Skin epidermis (tissue), 12 donors: Measurements from ENCODE around the gene FSHB.
"Not testable (repeated sequence)": the region's sequence is repeated elsewhere in the genome, so short reads cannot be mapped to it uniquely, and the experiment has no call there.

ENCODE experiments used
- H3K27ac ChIP-seq, 21 experiments: fragments of 200-600 bp; sonication (generic) in 11 of 21; one replicate each; pipeline ENCODE4 v1.5.0; 2020; ENCODE audit warnings: mild to moderate bottlenecking in 3 of 21, inconsistent platforms in 2 of 21, moderate library complexity in 2 of 21
- H3K4me3 ChIP-seq, 7 experiments: fragments of 200-600 bp; sonication (generic) in 2 of 7; one replicate each; pipeline ENCODE4 v1.5.0; 2020; ENCODE audit warnings: inconsistent platforms in 2 of 7, mild to moderate bottlenecking in 2 of 7, moderate library complexity in 1 of 7

The FSHB gene

DNA sequence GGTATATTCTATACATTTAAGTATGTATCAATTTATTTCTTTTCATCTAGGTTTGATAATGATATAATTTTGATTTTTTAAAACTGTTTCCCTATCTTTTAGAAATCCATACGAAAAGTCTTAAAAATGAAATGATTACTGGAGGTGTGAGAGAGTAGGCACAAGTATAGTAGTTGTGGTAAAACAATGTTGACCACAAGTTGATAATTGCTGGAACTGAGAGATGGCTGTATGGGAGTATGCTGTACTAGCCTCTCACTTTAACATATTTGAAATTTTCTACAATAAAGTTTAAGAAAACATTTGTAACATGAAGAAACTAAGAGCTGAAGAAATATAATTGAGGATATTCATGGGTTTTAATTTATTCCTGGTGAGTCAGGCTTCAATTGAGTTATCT lies 30.0 kb downstream of the FSHB start:
- no peak overlapping the region for H3K4me3 ChIP-seq

DNA sequence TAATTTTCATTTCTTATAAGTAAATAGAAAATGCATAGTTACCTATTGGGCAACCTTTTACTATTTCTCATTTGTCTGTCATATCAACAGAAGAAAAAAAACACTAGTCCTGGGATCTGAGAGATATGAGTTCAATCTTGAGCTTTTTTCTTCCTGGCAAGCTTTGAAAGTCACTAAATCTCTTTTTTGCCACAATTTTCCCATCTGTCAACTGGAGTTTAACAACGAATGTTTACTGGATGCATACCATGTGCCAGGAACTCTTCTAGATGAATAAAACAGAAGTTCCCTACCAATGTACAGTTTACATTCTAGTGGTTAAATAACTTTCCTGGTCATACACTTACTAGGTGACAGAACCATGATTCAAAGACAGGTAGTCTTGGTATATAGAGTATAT lies 31.0 kb downstream of the FSHB start:
- Histone ChIP-seq H3K27ac (no peak overlapping the region), H3K4me3 (no peak overlapping the region)

More for the DNA sequence above, 30.0 kb downstream of the FSHB start:
- no peak overlapping the region for H3K27ac ChIP-seq

DNA sequence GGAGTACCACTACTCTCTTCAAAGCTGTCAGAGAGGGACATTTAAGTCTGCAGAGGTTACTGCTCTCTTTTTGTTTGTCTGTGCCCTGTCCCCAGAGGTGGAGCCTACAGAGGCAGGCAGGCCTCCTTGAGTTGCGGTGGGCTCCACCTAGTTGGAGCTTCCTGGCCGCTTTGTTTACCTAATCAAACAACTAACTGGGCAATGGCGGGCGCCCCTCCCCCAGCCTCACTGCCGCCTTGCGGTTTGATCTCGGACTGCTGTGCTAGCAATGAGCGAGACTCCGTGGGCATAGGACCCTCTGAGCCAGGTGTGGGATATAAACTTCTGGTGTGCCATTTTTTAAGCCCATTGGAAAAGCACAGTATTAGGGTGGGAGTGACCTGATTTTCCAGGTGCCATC lies 37.8 kb downstream of the FSHB start:
- H3K4me3 ChIP-seq, H3K27ac ChIP-seq: not testable (repeated sequence)

DNA sequence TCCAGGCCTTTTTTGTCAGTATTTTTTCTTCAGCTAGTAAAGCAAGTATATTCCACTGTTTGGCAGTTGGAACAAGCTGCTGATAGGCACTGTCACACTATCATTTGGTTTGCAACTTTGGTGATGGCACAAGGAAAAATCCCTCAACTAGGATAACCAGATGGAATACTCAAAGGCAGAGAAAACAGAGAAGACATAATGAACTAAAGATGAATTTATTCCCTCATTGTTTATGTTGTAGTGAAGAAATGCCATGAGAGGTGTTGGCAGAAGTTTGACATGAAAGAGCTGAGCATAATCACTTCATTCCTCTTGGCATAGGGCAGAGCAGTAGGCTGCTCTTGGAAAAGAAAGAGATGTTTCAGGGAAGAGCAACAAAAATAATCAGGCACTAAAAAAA lies 39.9 kb downstream of the FSHB start:
- Histone ChIP-seq H3K4me3 (no peak overlapping the region), H3K27ac (no peak overlapping the region)

DNA sequence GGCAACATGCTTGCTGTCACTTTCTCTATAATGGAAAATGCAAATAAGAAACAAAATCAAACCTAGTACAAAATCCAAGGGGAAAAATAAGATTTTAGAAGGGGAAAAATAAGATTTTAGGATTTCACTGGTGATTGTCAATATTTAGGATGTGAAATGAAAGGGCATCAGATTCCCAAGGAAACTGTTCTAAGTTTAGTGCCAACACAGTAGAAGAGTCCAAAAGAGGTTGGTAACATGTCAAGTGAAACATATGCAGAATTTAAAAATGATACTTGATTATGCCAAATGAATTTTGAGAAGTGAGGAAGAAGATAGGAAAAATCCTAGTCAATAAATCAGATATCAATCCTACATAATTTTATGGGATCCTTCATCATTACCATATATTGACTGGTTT lies 46.4 kb downstream of the FSHB start:
- Histone ChIP-seq H3K27ac (no peak overlapping the region), H3K4me3 (no peak overlapping the region)

DNA sequence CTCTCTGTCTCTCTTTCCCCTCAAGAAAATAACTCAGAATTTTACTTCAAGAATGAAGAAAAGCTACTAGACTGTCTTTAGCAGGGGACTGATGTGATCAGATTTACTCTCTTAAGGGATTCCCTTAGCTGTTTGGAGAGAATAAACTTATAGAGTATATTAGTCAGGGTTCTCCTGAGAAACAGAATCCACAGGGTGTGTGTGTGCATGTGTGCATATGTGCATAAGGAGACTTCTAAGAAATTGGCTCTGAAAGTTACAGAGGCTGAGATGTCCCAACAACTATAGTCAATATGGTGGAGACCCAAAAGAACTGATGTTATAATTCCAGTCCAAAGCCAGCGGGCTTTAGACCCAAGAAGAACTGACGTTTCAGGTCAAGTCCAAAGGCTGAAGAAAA lies 49.0 kb downstream of the FSHB start:
- H3K27ac ChIP-seq, result no peak overlapping the region
- no peak overlapping the region for H3K4me3 ChIP-seq

DNA sequence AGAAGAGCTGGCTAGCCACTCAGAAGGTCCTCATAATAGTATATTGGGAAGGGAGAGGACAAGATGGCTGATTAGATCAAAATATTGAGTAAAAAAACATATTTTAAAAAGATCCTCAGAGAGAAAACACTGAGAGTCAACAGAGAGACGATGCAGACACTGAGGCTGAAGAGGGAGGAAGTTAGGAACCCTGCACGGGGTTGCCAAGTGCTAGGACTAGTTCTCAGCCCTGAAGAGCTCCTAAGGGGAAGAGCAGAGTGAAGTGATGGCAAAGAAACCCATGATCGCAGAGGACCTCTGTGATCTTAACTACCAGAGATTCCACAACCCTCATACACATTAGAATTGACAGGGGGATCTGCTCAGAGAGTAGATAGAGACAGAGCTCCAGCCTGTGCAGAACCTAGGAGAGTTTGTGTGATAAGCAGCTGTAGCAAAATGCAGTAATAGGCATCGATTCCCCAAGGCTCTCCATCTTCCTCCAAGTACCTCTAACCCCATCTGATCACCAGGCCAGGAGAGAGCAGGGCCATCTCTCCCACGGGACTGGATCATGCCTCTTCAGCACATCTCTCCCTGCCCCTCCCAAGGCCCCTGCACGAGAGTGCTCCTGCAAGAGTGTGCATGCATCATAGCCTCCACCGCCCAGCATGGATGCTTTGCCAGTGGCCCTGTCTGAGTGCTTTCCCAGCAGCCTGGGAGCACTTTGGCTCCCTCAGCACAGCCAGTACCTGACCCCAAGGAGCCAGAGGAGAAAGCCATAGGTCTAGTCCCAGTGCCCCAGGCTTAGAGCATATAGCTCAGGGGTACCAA lies 50.9 kb downstream of the FSHB start:
- Histone ChIP-seq H3K27ac (no peak overlapping the region), H3K4me3 (no peak overlapping the region)

DNA sequence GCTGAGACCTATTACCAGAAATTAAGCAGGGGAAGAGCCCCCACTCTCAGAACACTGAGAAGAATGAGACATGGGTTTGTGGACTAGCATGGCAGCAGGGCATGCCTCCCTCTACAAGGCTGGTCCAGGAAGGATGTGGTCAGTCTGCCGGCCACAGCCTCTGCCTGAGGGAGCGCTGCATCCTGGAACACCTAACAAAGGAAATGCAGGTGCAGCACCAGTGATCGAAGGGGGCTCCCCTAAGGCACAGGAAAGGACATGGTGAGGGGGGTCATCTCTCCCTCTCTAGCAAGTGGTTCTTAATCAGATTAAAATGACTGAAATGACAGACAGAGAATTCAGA lies 51.4 kb downstream of the FSHB start:
- Histone ChIP-seq H3K27ac (no peak overlapping the region), H3K4me3 (no peak overlapping the region)
